Measurements from ENCODE around the gene PDX1.

The PDX1 gene

GRCh38 chr13:27953676-27954405 is 34.0 kb downstream of the PDX1 start:
- peak; percentile 91 for DNase-seq
- no peak overlapping the region for H3K27ac ChIP-seq (ENCODE audit: low read depth, low read length)
- H2BK15ac ChIP-seq (replicated peaks; ENCODE audit: low read depth) = no peak overlapping the region
- H4K5ac ChIP-seq (ENCODE audit: low read length) = no peak overlapping the region
- no peaks in the 10 kb centered on the region for H3K79me2 ChIP-seq (ENCODE audit: control insufficient read depth, insufficient read depth, low read length)
- no peak overlapping the region for H3K4me3 ChIP-seq (ENCODE audit: low read length)
- no CpG with 5 or more reads among the region's 71 CpGs for WGBS (ENCODE audit: extremely low coverage, insufficient coverage, low lambda C conversion rate)
- no peaks in the 10 kb centered on the region for H3K79me1 ChIP-seq (ENCODE audit: low read length)
- H2AK5ac ChIP-seq (ENCODE audit: low read length) = no peak overlapping the region
- peak overlapping the region; percentile 24 for H3K23ac ChIP-seq (ENCODE audit: low read length)
- H3K4me2 ChIP-seq (ENCODE audit: low read length) = peak overlapping the region; percentile 74
- H4K8ac ChIP-seq (ENCODE audit: low read depth, low read length) = no peak overlapping the region
- H2BK120ac ChIP-seq (ENCODE audit: low read depth, low read length) = no peak overlapping the region
- no peak overlapping the region for H3K18ac ChIP-seq (ENCODE audit: low read length)
- H3K36me3 ChIP-seq (ENCODE audit: control insufficient read depth, insufficient read depth, low read length) = no peaks in the 10 kb centered on the region
- peaks cover 26% of the 10 kb centered on the region for H3K27me3 ChIP-seq (ENCODE audit: insufficient read depth, low read length, poor library complexity)
- H3K56ac ChIP-seq (ENCODE audit: low read length) = peak overlapping the region; percentile 79
- no peaks in the 10 kb centered on the region for H3K4me1 ChIP-seq (ENCODE audit: control insufficient read depth, low read depth, low read length)
- H2BK5ac ChIP-seq (ENCODE audit: low read length) = no peak overlapping the region
- H3K4ac ChIP-seq (ENCODE audit: low read depth, low read length) = no peak overlapping the region
- peak overlapping the region; percentile 44 for H3K9ac ChIP-seq (ENCODE audit: low read length)

GRCh38 chr13:27954406-27954851 is 34.6 kb downstream of the PDX1 start:
- Histone ChIP-seq H4K8ac (ENCODE audit: low read depth, low read length) (no peak overlapping the region), H3K36me3 (ENCODE audit: control insufficient read depth, insufficient read depth, low read length) (no peaks in the 10 kb centered on the region), H3K4me3 (ENCODE audit: low read length) (no peak overlapping the region), H3K4ac (ENCODE audit: low read depth, low read length) (no peak overlapping the region), H3K79me2 (ENCODE audit: control insufficient read depth, insufficient read depth, low read length) (no peaks in the 10 kb centered on the region), H3K27me3 (ENCODE audit: insufficient read depth, low read length, poor library complexity) (peaks cover 32% of the 10 kb centered on the region), H3K18ac (ENCODE audit: low read length) (no peak overlapping the region), H2AK5ac (ENCODE audit: low read length) (no peak overlapping the region), H2BK15ac (replicated peaks; ENCODE audit: low read depth) (no peak overlapping the region), H3K4me2 (ENCODE audit: low read length) (peak overlapping the region; percentile 74), H3K23ac (ENCODE audit: low read length) (no peak overlapping the region), H3K27ac (ENCODE audit: low read depth, low read length) (no peak overlapping the region), H3K56ac (ENCODE audit: low read length) (peak overlapping the region; percentile 42), H2BK120ac (ENCODE audit: low read depth, low read length) (no peak overlapping the region), H2BK5ac (ENCODE audit: low read length) (no peak overlapping the region), H3K4me1 (ENCODE audit: control insufficient read depth, low read depth, low read length) (no peaks in the 10 kb centered on the region), H4K5ac (ENCODE audit: low read length) (no peak overlapping the region), H3K79me1 (ENCODE audit: low read length) (no peaks in the 10 kb centered on the region), H3K9ac (ENCODE audit: low read length) (no peak overlapping the region)
- peak; percentile 68 for DNase-seq
- no CpG with 5 or more reads among the region's 56 CpGs for WGBS (ENCODE audit: extremely low coverage, insufficient coverage, low lambda C conversion rate)

- no peak overlapping the region for H3K4me2 ChIP-seq (ENCODE audit: low read length)
- H3K36me3 ChIP-seq (ENCODE audit: control insufficient read depth, insufficient read depth, low read length) = no peaks in the 10 kb centered on the region
- DNase-seq = no peak
- no peak overlapping the region for H3K56ac ChIP-seq (ENCODE audit: low read length)
- H3K4me3 ChIP-seq (ENCODE audit: low read length) = no peak overlapping the region
- no peak overlapping the region for H3K23ac ChIP-seq (ENCODE audit: low read length)
- peaks cover 35% of the 10 kb centered on the region for H3K27me3 ChIP-seq (ENCODE audit: insufficient read depth, low read length, poor library complexity)
- 100% methylated on average over 3 of the region's 11 CpGs for WGBS (ENCODE audit: extremely low coverage, insufficient coverage, low lambda C conversion rate)
- no peaks in the 10 kb centered on the region for H3K79me1 ChIP-seq (ENCODE audit: low read length)
- H3K18ac ChIP-seq (ENCODE audit: low read length) = no peak overlapping the region
- H3K27ac ChIP-seq (ENCODE audit: low read depth, low read length) = no peak overlapping the region
- H2BK15ac ChIP-seq (replicated peaks; ENCODE audit: low read depth) = no peak overlapping the region
- no peak overlapping the region for H2AK5ac ChIP-seq (ENCODE audit: low read length)
- no peak overlapping the region for H2BK120ac ChIP-seq (ENCODE audit: low read depth, low read length)
- no peak overlapping the region for H3K9ac ChIP-seq (ENCODE audit: low read length)
- no peak overlapping the region for H4K5ac ChIP-seq (ENCODE audit: low read length)
- H3K4me1 ChIP-seq (ENCODE audit: control insufficient read depth, low read depth, low read length) = no peaks in the 10 kb centered on the region
- no peak overlapping the region for H2BK5ac ChIP-seq (ENCODE audit: low read length)
- H4K8ac ChIP-seq (ENCODE audit: low read depth, low read length) = no peak overlapping the region
- H3K79me2 ChIP-seq (ENCODE audit: control insufficient read depth, insufficient read depth, low read length) = no peaks in the 10 kb centered on the region
- no peak overlapping the region for H3K4ac ChIP-seq (ENCODE audit: low read depth, low read length)
Measured at GRCh38 chr13:27955014-27955591, 35.3 kb downstream of the PDX1 start.

- no peak overlapping the region for H3K27ac ChIP-seq (ENCODE audit: low read depth, low read length)
- DNase-seq = no peak
- H2BK5ac ChIP-seq (ENCODE audit: low read length) = no peak overlapping the region
- H2BK120ac ChIP-seq (ENCODE audit: low read depth, low read length) = no peak overlapping the region
- H3K27me3 ChIP-seq (ENCODE audit: insufficient read depth, low read length, poor library complexity) = peaks cover 41% of the 10 kb centered on the region
- no peaks in the 10 kb centered on the region for H3K79me1 ChIP-seq (ENCODE audit: low read length)
- no peak overlapping the region for H3K18ac ChIP-seq (ENCODE audit: low read length)
- no peak overlapping the region for H4K5ac ChIP-seq (ENCODE audit: low read length)
- no peak overlapping the region for H2AK5ac ChIP-seq (ENCODE audit: low read length)
- H3K4me3 ChIP-seq (ENCODE audit: low read length) = no peak overlapping the region
- no peak overlapping the region for H3K4ac ChIP-seq (ENCODE audit: low read depth, low read length)
- WGBS (ENCODE audit: extremely low coverage, insufficient coverage, low lambda C conversion rate) = no CpG with 5 or more reads among the region's 5 CpGs
- no peak overlapping the region for H2BK15ac ChIP-seq (replicated peaks; ENCODE audit: low read depth)
- no peaks in the 10 kb centered on the region for H3K79me2 ChIP-seq (ENCODE audit: control insufficient read depth, insufficient read depth, low read length)
- no peak overlapping the region for H3K23ac ChIP-seq (ENCODE audit: low read length)
- H3K4me2 ChIP-seq (ENCODE audit: low read length) = no peak overlapping the region
- no peak overlapping the region for H3K56ac ChIP-seq (ENCODE audit: low read length)
- peaks cover 2% of the 10 kb centered on the region for H3K4me1 ChIP-seq (ENCODE audit: control insufficient read depth, low read depth, low read length)
- no peak overlapping the region for H4K8ac ChIP-seq (ENCODE audit: low read depth, low read length)
- H3K9ac ChIP-seq (ENCODE audit: low read length) = no peak overlapping the region
- no peaks in the 10 kb centered on the region for H3K36me3 ChIP-seq (ENCODE audit: control insufficient read depth, insufficient read depth, low read length)
Measured at GRCh38 chr13:27956576-27957300, 36.9 kb downstream of the PDX1 start.

GRCh38 chr13:27959976-27960361 is 40.2 kb downstream of the PDX1 start:
- no peak overlapping the region for H3K23ac ChIP-seq (ENCODE audit: low read length)
- no peak overlapping the region for H2BK15ac ChIP-seq (replicated peaks; ENCODE audit: low read depth)
- H3K9ac ChIP-seq (ENCODE audit: low read length) = no peak overlapping the region
- H3K4me2 ChIP-seq (ENCODE audit: low read length) = no peak overlapping the region
- H3K27me3 ChIP-seq (ENCODE audit: insufficient read depth, low read length, poor library complexity) = peaks cover 47% of the 10 kb centered on the region
- no peaks in the 10 kb centered on the region for H3K36me3 ChIP-seq (ENCODE audit: control insufficient read depth, insufficient read depth, low read length)
- no peak for DNase-seq
- H3K79me1 ChIP-seq (ENCODE audit: low read length) = no peaks in the 10 kb centered on the region
- WGBS (ENCODE audit: extremely low coverage, insufficient coverage, low lambda C conversion rate) = no CpG with 5 or more reads among the region's 14 CpGs
- H3K4me3 ChIP-seq (ENCODE audit: low read length) = no peak overlapping the region
- H3K79me2 ChIP-seq (ENCODE audit: control insufficient read depth, insufficient read depth, low read length) = no peaks in the 10 kb centered on the region
- no peak overlapping the region for H3K27ac ChIP-seq (ENCODE audit: low read depth, low read length)
- no peak overlapping the region for H4K5ac ChIP-seq (ENCODE audit: low read length)
- peaks cover 10% of the 10 kb centered on the region for H3K4me1 ChIP-seq (ENCODE audit: control insufficient read depth, low read depth, low read length)
- H2BK120ac ChIP-seq (ENCODE audit: low read depth, low read length) = no peak overlapping the region
- no peak overlapping the region for H3K4ac ChIP-seq (ENCODE audit: low read depth, low read length)
- no peak overlapping the region for H2BK5ac ChIP-seq (ENCODE audit: low read length)
- no peak overlapping the region for H3K56ac ChIP-seq (ENCODE audit: low read length)
- H3K18ac ChIP-seq (ENCODE audit: low read length) = no peak overlapping the region
- H2AK5ac ChIP-seq (ENCODE audit: low read length) = no peak overlapping the region
- no peak overlapping the region for H4K8ac ChIP-seq (ENCODE audit: low read depth, low read length)

All from mesendoderm (in vitro differentiated cells).